Panc1 (cell line): ENCODE data around the gene GLG1.

Experiments
- CTCF ChIP-seq: fragments of 450-650 bp; IDR thresholded peaks from 2 replicates; pipeline ENCODE4 v1.5.1; 2017; ENCODE audit warnings: mild to moderate bottlenecking
- POLR2AphosphoS5 ChIP-seq: IDR thresholded peaks from 2 replicates; pipeline ENCODE4 v1.6.1; 2012; ENCODE audit warnings: mild to moderate bottlenecking, low read depth, low read length, moderate library complexity
- REST ChIP-seq, 2 experiments: IDR thresholded peaks; 2 replicates each; pipeline ENCODE4 v1.6.1; 2011 to 2012; ENCODE audit warnings: low read depth in 2 of 2, control low read depth in 1 of 2, low read length in 1 of 2, mild to moderate bottlenecking in 1 of 2, moderate library complexity in 1 of 2; ENCODE audit not compliant: insufficient read depth in 1 of 2

- no peak for TF ChIP-seq POLR2AphosphoS5
- no peak for TF ChIP-seq CTCF
- no peak for TF ChIP-seq REST (IDR thresholded peaks at IDR 0.05; ENCODE audit: insufficient read depth in 1 of 2, low read depth in 2 of 2, low read length in 1 of 2)
Measured at GRCh38 chr16:74556375-74556922, 50.5 kb downstream of the GLG1 start.
